Measurements from ENCODE around the gene VAX1. TPM values are rescaled to one million over a fixed set of nuclear protein-coding genes. Genes with fewer than 3 reads are reported as not detected.
"Not testable (repeated sequence)": the region's sequence is repeated elsewhere in the genome, so short reads cannot be mapped to it uniquely, and the experiment has no call there.

VAX1 gene
- total RNA-seq, 1 donor from 2014 or later: not detected

DNA sequence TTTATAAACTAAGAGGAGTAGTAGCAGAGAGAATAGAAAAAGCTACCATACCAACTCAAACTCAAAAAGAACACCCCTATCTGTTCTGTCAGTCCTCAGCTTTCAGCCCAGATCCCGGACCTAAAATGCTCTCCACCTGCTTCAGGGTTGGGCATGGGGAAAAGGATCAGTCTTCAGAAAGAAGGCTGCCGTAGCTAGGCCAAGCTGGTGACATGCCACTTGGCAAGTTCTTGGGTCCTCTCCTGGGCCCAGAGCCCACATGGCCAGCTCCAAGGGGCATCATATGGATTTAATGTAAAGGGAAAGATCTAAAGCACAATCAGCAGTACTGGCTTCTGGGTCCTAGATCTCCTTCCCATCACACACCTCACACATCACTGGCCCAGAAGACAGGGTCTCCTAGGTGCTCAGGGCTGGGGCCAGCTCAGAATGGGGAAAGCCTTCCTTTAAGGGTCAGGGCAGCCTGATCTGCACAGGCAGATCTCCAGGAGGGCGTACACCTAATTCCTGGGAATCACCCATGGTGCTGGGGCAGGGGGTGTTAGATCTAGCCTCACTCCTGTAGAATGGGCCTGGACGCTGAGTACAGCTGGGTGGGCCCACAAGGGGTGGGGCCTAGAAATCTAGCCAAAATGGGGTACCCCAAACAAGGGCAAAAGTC lies 2.5 kb downstream of the VAX1 start:
- Mint-ChIP-seq H3K36me3 (ENCODE audit: low read depth) (peaks cover 13% of the 10 kb centered on the region), H3K4me3 (no peak overlapping the region), H3K9me3 (peaks cover 7% of the 10 kb centered on the region), H3K4me1 (peaks cover 12% of the 10 kb centered on the region), H3K27ac (peak overlapping the region; percentile 29), H3K27me3 (peaks cover 74% of the 10 kb centered on the region)
- intact Hi-C loops (cut with micrococcal nuclease): loop anchor here (10.0 kb wide), 1 partner anchor 861 kb away; the partner anchor contains the start of gene GFRA1
- no peak for DNase-seq

DNA sequence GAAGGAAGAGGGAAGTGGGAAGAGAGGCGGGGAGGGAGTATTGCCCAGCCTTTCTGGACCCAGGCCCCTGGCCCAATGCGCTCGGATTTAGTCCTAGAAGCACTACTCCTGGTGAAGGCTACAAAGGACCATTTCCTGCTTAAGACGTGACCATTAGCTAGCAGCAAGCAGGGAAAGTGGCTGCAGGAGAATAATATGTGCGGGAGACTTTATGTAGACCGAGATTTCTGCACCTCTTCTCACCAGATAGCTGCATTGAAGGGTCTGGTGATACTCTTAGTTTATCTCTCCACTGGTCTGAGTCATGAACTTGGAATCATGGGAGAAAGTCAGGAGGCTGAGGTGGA lies 3.1 kb downstream of the VAX1 start:
- peaks cover 7% of the 10 kb centered on the region for H3K9me3 Mint-ChIP-seq
- H3K4me3 Mint-ChIP-seq: no peak overlapping the region
- no peak for DNase-seq
- intact Hi-C loops (cut with micrococcal nuclease): loop anchor here (10.0 kb wide), 1 partner anchor 860 kb away; the partner anchor contains the start of gene GFRA1
- H3K4me1 Mint-ChIP-seq: peaks cover 12% of the 10 kb centered on the region
- H3K36me3 Mint-ChIP-seq (ENCODE audit: low read depth): peaks cover 13% of the 10 kb centered on the region
- H3K27ac Mint-ChIP-seq: no peak overlapping the region
- H3K27me3 Mint-ChIP-seq: peaks cover 73% of the 10 kb centered on the region

DNA sequence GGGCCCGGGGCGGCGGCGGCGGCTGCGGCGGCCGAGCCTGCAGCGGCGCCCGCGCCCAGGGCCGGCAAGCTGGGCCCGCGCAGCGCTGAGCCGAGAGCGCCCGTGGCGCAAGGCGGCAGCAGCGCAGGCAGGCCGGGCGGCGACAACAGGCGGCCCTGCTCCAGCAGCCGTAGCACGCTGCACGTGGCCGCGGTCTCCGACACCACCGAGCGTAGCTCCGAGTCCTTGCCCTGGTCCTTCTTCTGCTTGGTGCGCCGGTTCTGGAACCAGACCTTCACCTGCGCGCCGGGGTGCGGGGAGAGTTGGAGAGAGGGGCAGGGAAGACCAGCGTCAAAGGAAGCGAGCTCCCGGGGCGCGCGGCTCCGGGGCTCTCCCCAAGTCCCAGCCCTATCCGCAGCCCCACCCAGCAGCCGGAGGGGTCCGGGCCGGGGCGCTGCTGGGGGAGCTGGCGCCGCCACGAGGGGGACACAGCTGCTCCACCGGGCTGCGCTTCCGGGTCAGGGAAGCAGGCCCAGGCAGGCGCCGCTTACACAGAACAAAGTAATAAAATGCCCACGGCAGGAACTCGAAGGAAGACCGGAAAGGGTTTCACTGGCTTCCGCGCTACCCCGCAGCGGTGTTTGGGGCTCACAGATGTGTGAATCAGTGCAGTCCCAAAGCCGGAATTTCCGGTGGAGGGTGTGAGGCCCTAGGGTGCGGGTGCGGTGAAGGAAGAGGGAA lies 3.6 kb downstream of the VAX1 start:
- H3K4me1 Mint-ChIP-seq: peaks cover 12% of the 10 kb centered on the region
- peaks cover 13% of the 10 kb centered on the region for H3K36me3 Mint-ChIP-seq (ENCODE audit: low read depth)
- no peak for DNase-seq
- H3K27ac Mint-ChIP-seq: no peak overlapping the region
- intact Hi-C loops (cut with micrococcal nuclease): loop anchor here (10.0 kb wide), 1 partner anchor 860 kb away; the partner anchor contains the start of gene GFRA1
- H3K4me3 Mint-ChIP-seq: no peak overlapping the region
- H3K27me3 Mint-ChIP-seq: peaks cover 76% of the 10 kb centered on the region
- peaks cover 7% of the 10 kb centered on the region for H3K9me3 Mint-ChIP-seq

DNA sequence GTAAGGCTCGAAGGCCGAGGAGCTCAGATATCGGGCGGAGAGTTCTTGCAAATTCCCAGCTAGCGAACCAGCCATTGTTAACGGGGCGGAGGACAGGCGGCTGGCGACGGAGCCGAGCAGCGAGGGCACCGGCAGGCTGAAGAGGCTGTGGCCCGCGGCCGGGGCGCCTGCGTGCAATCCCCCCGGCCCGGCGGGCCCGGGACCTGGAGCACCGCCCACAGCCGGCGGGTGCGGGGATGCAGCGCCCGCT lies 4.1 kb downstream of the VAX1 start:
- no peak overlapping the region for H3K27ac Mint-ChIP-seq
- DNase-seq: no peak
- H3K4me1 Mint-ChIP-seq: peaks cover 10% of the 10 kb centered on the region
- intact Hi-C loops (cut with micrococcal nuclease): loop anchor here (10.0 kb wide), 1 partner anchor 859 kb away; the partner anchor contains the start of gene GFRA1
- H3K4me3 Mint-ChIP-seq: no peak overlapping the region
- H3K9me3 Mint-ChIP-seq: peaks cover 7% of the 10 kb centered on the region
- H3K27me3 Mint-ChIP-seq: peaks cover 74% of the 10 kb centered on the region
- peaks cover 9% of the 10 kb centered on the region for H3K36me3 Mint-ChIP-seq (ENCODE audit: low read depth)

DNA sequence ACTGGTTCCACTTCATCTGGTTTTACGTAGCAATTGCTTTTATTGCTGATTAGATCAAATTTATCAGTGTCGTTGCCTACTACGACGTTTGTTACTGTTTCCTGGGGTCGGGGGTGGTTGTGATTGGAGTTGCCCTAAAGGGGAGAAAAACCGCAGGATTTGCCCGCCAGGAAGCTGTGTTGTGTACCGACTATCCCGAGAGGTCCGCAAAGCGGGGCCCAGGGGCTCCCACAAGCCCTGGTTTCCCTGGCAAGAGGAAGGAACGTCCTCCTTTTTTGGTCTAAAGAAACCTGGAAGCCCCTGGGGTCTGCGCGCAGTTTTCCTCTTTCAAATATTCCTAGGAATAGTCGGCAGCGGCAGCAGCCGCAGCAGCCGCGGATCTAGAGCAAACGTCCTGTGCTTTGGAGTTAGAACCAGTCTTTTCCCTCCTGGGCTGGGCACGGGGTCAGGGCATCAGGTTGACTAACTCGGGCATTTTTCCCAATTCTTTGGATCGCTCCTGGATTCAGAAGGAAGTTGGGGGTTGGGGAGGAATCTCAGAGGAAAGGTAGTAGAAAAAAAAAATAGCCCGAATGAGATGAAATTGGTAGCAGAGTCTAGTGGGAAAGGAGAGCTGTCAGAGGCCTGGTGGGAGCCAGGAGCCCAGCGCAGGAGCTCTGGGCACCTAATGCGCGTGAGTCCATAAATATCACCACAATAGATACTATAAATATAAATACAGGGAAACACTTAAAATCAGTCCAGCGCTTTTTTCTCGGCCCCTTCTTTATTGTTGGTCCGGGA lies 4.6 kb downstream of the VAX1 start:
- Mint-ChIP-seq H3K27ac (peak overlapping the region; percentile 75), H3K36me3 (ENCODE audit: low read depth) (peaks cover 9% of the 10 kb centered on the region), H3K27me3 (peaks cover 75% of the 10 kb centered on the region), H3K4me3 (no peak overlapping the region), H3K9me3 (peaks cover 7% of the 10 kb centered on the region), H3K4me1 (peaks cover 10% of the 10 kb centered on the region)
- intact Hi-C loops (cut with micrococcal nuclease): loop anchor here (2.0 to 10.0 kb wide), 3 partner anchors 31 to 859 kb away; partner anchors contain the start of gene GFRA1
- DNase-seq: peak; percentile 56

DNA sequence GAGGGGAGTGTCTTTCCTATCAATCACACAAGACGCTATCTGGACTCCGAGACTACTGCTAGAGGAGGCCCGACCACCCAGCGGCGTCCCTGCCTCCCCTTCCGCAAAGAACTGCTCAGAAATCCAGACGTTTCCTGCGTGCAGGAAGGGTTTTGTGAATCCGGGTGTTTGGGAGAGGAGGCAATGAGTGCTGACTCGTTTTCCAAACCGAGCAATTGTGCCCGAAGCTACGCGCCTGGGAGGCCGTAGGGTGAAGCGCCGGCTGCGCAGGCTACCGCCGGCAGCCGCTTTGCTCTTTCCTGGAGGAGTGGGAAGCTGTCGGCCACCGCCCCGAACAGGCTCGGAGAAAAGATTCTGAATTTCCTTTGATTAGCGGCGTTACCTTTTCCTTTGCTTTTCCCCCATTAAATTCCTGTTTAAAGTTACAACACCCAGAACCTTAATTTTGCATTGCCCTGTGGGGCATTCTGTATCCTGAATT lies 5.3 kb downstream of the VAX1 start:
- DNase-seq: no peak
- peak overlapping the region; percentile 75 for H3K27ac Mint-ChIP-seq
- H3K27me3 Mint-ChIP-seq: peaks cover 71% of the 10 kb centered on the region
- intact Hi-C loops (cut with micrococcal nuclease): loop anchor here (2.0 to 10.0 kb wide), 3 partner anchors 32 to 858 kb away; partner anchors contain the start of gene GFRA1
- H3K9me3 Mint-ChIP-seq: peaks cover 7% of the 10 kb centered on the region
- H3K4me1 Mint-ChIP-seq: peaks cover 10% of the 10 kb centered on the region
- no peak overlapping the region for H3K4me3 Mint-ChIP-seq
- H3K36me3 Mint-ChIP-seq (ENCODE audit: low read depth): peaks cover 9% of the 10 kb centered on the region

DNA sequence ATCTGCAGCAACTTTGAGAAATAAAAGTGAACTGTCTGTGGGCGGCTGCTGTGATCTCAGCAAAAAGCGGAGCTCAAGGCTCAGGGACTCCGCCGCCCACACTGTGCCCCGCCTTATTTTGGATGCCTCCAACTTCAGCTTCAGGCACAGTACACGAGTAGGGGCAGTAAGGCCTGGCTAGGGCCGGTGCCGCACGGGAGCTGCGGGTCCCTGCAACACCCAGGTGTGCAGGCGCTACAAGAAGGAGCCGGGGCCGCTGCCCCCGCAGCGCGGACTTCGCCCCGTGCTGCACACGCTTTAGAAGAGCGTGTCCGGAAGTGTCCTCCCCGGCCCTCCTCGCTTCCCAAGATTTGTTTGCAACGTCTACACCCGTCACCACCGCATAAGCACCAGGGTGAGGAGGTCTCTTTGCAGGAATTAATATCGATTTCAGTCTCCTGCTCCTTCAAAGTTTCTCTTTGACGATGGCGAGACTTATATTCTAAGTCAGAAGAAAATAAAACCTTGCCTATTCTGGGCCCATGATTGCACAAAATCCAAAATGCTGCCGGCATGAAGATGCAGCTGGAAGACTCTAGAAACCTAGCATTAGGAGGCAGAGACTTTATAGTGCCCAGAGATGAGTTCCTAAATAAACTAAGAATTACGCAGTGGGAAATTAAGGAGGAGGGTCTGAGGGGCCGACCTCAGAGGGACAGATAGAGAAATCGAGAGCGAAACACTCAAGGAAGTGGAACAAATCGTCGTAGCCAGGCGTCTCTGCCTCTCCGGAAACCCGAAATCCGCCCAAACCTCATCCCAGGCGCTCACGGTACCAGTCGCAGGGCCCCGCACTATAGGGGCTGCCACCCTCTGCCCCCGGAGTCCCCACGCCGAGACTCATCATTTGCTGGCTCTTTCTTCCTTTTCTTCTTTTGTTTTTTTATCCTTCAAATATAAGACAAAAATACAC lies 6.4 kb downstream of the VAX1 start:
- H3K27me3 Mint-ChIP-seq: peaks cover 68% of the 10 kb centered on the region
- peaks cover 9% of the 10 kb centered on the region for H3K36me3 Mint-ChIP-seq (ENCODE audit: low read depth)
- H3K4me3 Mint-ChIP-seq: peak overlapping the region; percentile 40
- peak overlapping the region; percentile 59 for H3K27ac Mint-ChIP-seq
- DNase-seq: no peak
- peaks cover 10% of the 10 kb centered on the region for H3K4me1 Mint-ChIP-seq
- H3K9me3 Mint-ChIP-seq: peaks cover 7% of the 10 kb centered on the region
- intact Hi-C loops (cut with micrococcal nuclease): loop anchor here (2.0 to 10.0 kb wide), 3 partner anchors 33 to 857 kb away; partner anchors contain the start of gene GFRA1

DNA sequence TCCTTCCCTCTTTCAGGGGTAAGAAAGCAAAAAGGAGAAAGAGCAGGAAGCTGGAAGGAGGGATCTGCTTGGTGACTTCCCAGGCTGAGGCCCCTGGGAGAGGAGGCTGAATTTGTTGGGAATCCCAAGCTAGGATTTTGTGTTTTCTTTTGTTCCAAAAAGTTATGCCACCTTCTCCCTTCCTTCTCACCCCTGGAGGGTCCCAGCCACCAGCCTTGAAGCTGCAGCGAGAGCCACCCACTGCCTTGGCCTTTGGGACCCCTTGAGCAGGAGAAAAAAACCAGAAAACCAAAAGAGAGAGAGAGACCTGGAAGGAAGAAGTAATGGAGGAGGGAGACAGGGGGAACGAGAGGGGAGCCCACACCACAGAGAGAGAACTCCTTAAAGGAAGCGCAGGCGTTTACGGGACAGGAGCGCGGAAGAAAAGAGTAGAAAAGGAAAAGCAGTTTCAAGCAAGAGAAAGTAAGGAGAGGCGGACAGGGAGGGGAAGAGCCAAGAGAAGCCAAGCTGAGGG lies 7.2 kb downstream of the VAX1 start:
- H3K4me1 Mint-ChIP-seq: peaks cover 10% of the 10 kb centered on the region
- H3K36me3 Mint-ChIP-seq (ENCODE audit: low read depth): peaks cover 8% of the 10 kb centered on the region
- H3K27me3 Mint-ChIP-seq: peaks cover 61% of the 10 kb centered on the region
- peaks cover 7% of the 10 kb centered on the region for H3K9me3 Mint-ChIP-seq
- peak overlapping the region; percentile 59 for H3K27ac Mint-ChIP-seq
- H3K4me3 Mint-ChIP-seq: peak overlapping the region; percentile 8
- DNase-seq: no peak
- intact Hi-C loops (cut with micrococcal nuclease): loop anchor here (10.0 kb wide), 1 partner anchor 856 kb away; the partner anchor contains the start of gene GFRA1

DNA sequence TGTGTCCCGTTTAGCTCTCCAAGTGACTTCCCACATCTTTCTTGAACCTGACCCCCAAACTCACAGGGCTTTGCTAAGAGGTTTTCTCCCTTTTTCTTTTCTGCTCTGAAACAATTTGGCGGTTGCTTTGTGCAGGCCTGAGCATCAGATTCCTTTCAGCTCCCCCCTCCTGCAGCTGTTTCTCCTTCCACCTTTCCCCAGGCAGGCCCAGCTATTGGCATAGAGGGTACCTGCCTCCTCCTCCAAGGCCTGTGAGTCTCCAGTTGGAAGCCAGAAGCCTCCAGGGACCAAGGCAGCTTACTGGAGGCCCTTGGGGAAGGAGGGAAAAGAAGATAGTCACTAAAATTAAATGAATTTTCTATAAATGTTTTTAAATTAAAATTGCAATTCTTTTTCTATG lies 7.7 kb downstream of the VAX1 start:
- H3K9me3 Mint-ChIP-seq: peaks cover 7% of the 10 kb centered on the region
- H3K27me3 Mint-ChIP-seq: peaks cover 55% of the 10 kb centered on the region
- no peak overlapping the region for H3K27ac Mint-ChIP-seq
- peaks cover 8% of the 10 kb centered on the region for H3K36me3 Mint-ChIP-seq (ENCODE audit: low read depth)
- no peak for DNase-seq
- intact Hi-C loops (cut with micrococcal nuclease): loop anchor here (10.0 kb wide), 1 partner anchor 856 kb away; the partner anchor contains the start of gene GFRA1
- H3K4me1 Mint-ChIP-seq: peaks cover 10% of the 10 kb centered on the region
- no peak overlapping the region for H3K4me3 Mint-ChIP-seq

DNA sequence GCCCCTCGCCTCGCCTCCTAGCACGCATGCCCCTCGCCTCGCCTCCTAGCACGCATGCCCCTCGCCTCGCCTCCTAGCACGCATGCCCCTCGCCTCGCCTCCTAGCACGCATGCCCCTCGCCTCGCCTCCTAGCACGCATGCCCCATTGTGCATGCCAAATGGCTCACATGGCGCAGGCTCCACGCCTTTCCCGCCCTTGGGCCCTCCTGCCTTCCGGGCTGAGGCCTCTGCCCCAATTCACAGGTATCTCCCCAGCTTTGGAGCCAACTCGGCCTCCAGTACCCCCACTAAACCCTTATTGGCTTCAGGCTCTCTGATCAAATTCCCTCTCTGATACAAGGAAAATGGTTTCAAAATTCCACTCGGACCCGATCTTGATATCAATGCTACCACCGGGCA lies 11.4 kb downstream of the VAX1 start:
- H3K27me3 Mint-ChIP-seq: peaks cover 25% of the 10 kb centered on the region
- intact Hi-C loops (cut with micrococcal nuclease): not testable (repeated sequence)

DNA sequence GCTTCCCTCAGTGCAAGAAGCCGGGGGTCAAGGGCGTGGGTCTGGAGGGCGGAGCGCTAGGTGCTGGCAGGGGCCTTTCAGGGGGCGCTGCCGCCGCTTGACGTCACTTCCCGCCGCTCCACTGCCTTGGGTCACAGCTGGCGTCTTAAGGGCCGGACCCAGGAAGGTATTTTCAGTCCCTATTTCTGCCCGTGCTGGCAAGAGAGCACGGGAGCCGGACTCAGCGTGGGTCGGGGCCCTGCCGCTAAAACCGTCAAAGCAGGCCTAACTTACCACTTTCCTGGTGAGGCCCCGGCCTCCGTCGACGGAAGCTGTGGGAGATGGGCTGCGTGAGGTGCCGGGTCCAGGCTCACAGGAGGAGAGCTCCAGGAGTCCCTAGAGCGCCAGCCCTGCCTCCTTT lies 12.0 kb downstream of the VAX1 start:
- Mint-ChIP-seq H3K4me1 (peaks cover 2% of the 10 kb centered on the region), H3K36me3 (ENCODE audit: low read depth) (peaks cover 2% of the 10 kb centered on the region), H3K9me3 (no peaks in the 10 kb centered on the region), H3K4me3 (no peak overlapping the region), H3K27me3 (peaks cover 20% of the 10 kb centered on the region), H3K27ac (no peak overlapping the region)
- DNase-seq: no peak
- intact Hi-C loops (cut with micrococcal nuclease): no loop called here

More for the DNA sequence above, 11.4 kb downstream of the VAX1 start:
- H3K9me3 Mint-ChIP-seq; H3K36me3 Mint-ChIP-seq (ENCODE audit: low read depth); H3K27ac Mint-ChIP-seq; DNase-seq; H3K4me3 Mint-ChIP-seq; H3K4me1 Mint-ChIP-seq: not testable (repeated sequence)

DNA sequence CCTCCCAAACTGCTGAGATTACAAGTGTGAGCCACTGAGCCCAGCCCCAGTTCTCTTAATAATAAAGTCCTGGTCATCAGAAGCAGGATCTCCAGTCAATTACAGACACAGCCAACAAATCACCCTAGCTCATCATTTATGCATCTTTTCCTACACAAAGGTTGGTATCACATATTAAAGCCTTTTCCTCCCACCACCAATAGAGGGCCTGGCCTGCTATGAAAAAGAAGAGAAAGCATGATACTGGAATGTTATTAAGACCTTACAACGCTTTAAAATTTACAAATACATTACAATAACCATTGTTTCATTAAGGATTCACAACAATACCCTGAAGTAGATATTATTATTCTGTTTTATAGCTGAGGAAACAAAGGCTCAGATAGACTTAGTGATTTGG lies 25.9 kb downstream of the VAX1 start:
- H3K27me3 Mint-ChIP-seq: peaks cover 3% of the 10 kb centered on the region
- no peak overlapping the region for H3K4me3 Mint-ChIP-seq
- no peaks in the 10 kb centered on the region for H3K4me1 Mint-ChIP-seq
- DNase-seq: no peak
- no peaks in the 10 kb centered on the region for H3K36me3 Mint-ChIP-seq (ENCODE audit: low read depth)
- no peak overlapping the region for H3K27ac Mint-ChIP-seq
- H3K9me3 Mint-ChIP-seq: no peaks in the 10 kb centered on the region
- intact Hi-C loops (cut with micrococcal nuclease): no loop called here

DNA sequence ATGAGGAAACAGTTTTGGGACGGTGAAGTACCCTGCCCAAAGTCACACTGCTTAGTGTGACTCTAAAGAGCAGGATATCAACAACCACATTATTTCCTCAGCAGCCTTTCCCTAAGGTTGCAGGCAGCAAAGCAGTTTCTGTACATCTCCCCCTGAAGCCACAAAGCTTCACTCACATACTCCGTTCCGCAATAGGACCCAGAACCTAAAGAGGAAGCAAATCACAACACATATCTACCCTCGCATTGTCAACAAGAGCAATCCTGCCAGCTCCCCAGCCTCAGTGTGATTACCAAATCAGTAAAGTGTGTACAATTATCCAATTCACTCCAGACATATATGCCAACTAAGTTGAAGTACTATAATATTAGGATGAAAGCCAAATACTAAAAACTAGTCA lies 30.8 kb downstream of the VAX1 start:
- intact Hi-C loops (cut with micrococcal nuclease): no loop called here
- no peaks in the 10 kb centered on the region for H3K9me3 Mint-ChIP-seq
- H3K36me3 Mint-ChIP-seq (ENCODE audit: low read depth): no peaks in the 10 kb centered on the region
- no peaks in the 10 kb centered on the region for H3K27me3 Mint-ChIP-seq
- DNase-seq: no peak
- no peak overlapping the region for H3K4me3 Mint-ChIP-seq
- no peaks in the 10 kb centered on the region for H3K4me1 Mint-ChIP-seq
- H3K27ac Mint-ChIP-seq: no peak overlapping the region

Data from activated CD4-positive, alpha-beta T cell treated with anti-CD3 and anti-CD28 coated beads, Interleukin-2, amount 10 ng/mL, durations not matched to agents 24 days and 14 days (primary cell).